NCI-H1417 treated with DMSO at 0.1 percent for 48 hours (cell line): Measurements from ENCODE around the gene MRPL38.
"Not testable (repeated sequence)": the region's sequence is repeated elsewhere in the genome, so short reads cannot be mapped to it uniquely, and the experiment has no call there.

Experiments used
- DNase-seq: peaks from one replicate; lab custom pipeline; 2025; lab: John Stamatoyannopoulos, UW

MRPL38 gene

DNA sequence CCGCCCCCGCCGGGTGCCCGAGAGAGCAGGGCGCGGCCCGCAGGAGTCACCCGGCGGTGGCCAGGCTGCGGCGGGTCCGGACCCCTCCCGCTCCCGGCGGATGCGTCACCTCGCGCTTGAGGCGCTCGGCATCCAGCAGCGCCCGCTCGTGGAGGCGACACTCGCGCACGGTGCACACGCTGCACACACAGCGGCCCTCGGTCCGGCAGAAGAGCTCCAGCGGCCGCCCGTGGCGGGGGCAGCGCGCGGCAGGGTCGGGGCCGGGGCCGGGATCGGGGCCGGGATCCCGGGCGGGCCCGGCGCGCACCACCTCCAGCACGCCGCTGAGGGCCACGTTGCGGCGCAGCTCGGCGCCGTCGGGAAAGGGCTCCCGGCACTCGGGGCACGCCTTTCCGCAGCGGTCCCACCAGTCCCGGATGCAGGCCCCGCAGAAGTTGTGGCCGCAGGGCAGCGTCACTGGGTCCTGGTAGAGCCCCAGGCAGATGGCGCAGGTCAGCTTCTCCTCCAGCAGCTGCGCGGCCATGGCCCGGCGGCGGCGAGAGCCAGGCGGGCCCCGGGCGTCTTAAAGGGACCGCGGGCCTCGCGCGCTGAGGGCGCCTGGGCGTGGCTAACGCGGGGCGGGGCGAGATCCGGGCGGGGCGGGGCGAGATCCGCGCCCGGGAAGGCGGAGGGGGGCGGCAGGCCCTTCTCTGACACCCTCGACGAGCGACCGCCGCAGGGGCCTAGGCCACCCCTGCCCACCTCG lies 8.1 kb downstream of the MRPL38 start, which contains the start of gene TRIM65:
TSS of gene TRIM65 (minus strand) at position 537 of the 745 bp plus-strand sequence. CDS start at position 523, 14 bp downstream.
- DNase-seq: peak; percentile 41

DNA sequence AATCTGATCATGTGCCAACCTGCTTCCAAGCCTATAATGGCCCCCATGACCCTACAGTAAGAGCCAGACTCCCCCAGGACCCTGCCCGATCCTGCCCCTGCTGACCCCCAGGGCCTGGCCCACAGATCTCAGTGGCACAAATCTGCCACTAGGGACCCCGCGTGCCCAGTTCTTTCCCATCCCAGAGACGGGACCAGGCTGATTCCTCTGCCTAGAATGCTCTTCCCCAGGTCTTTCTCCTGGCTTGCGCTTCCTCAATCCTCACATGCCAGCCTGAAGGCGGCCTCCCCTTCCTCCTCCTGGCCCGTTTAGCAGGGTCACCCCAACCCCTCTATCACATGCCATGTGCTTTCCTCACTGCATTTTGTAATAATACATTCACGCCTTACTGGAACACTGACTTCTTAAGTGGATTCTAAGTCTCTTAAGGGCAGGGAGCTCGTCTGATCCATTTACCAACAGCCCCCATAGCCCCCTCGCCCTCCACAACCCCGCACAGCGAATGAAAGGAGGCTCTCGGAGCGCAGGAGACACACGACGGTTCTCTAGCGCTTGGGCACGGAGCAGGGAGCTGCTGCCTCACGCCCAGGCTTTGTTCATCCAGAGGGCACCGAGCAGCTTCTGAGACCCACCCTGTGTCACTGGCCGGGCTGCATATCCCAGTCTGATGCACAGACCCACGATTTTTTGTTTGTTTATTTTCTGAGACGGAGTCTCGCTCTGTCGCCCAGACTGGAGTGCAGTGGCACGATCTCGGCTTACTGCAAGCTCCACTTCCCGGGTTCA lies 9.1 kb downstream of the MRPL38 start:
- DNase-seq: no peak

DNA sequence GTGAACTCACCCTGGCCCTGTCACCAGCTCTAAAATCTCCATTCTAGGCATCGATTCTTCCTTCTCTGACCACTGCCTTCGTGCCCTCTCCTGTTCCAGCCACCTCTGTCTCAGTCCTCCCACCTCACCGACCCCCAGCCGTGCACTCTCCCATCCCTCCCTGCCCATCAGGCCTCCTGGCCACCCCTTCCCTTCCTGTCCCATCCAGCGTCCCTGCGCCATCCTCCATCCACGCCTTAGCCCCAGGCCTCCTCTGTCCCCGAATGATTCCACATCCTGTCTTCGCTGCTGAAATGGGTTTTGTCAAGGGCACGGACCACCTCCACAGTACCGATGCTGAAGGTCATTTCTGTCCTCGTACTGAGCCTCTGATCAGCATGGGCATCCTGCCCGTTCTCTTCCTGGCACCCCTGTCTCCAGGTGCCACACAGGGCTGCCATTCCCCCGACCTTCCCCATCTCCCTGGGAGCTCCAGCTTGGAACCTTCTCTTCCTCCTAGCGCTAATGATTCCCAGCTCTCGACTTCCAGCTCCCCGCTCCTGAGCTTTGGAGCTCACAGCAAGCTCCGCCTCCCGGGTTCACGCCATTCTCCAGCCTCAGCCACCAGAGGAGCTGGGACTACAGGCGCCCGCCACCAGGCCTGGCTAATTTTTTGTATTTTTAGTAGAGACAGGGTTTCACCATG lies 10.5 kb downstream of the MRPL38 start:
- no peak for DNase-seq

DNA sequence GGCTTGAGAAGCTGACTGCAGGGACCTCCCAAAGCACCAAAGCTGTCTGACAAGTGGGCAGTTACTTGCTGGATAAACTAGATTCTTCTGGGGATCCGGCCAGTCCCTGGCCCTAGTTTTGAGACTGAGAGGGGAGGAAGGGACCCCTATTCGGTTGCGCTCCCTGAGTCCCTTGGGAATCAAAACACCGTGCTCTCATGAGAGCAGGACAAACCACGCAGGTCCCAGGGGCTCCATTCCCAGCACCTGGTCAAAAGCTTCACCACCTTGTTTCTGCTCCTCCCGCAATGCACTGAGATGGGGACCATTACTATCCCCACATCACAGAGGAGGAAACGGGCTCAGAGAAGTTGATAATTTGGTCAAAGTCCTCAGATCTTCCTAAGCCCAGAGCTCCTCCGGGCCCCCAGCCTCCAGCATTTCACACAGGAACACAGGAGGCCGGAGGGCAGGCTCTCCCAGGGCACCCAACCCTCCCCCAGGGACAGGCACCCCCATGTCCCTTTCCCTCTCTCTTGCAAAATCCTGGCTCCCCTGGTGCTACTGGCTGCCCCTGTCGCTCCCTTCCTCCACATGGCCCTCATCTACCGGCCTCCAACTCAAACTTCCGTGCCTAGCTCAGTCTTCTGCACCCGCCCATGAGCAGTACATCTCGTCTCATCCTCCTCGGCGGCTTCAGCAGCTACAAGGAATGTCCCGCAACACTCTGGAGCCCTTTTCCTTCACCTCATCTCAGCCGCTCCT lies 11.2 kb downstream of the MRPL38 start:
- no peak for DNase-seq

DNA sequence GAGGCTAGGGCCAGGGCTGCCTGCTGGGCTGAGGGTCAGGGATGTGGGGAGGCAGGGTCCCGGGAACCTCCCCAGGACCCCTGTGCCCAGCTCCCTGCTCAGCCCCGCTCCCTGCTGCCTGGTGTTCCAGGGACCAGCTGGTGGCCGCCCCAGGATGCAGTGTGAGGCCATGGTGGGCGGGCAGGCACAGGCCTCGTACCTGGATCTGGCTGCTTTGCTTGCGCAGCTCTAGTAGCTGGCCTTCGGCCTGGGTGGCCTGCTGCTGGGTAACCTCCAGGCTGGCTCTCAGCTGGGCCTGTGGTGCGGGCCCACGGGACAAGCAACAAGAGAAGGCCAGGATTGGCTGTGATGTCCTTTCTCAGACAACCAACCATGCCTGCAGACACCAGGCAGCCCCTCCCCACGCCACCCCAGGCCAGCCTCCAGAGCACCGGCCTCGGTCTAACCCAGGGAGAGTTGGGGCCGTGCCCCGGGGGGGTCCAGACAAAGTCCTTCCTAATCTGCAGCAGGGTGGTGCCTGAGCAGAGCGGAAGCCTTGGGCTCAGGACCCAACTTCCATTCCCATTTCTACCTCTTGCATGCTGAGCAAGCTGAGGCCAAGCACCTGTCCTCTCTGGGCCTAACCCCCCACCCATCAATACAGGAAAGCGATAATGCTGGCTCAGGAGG lies 12.0 kb downstream of the MRPL38 start:
- DNase-seq: no peak

DNA sequence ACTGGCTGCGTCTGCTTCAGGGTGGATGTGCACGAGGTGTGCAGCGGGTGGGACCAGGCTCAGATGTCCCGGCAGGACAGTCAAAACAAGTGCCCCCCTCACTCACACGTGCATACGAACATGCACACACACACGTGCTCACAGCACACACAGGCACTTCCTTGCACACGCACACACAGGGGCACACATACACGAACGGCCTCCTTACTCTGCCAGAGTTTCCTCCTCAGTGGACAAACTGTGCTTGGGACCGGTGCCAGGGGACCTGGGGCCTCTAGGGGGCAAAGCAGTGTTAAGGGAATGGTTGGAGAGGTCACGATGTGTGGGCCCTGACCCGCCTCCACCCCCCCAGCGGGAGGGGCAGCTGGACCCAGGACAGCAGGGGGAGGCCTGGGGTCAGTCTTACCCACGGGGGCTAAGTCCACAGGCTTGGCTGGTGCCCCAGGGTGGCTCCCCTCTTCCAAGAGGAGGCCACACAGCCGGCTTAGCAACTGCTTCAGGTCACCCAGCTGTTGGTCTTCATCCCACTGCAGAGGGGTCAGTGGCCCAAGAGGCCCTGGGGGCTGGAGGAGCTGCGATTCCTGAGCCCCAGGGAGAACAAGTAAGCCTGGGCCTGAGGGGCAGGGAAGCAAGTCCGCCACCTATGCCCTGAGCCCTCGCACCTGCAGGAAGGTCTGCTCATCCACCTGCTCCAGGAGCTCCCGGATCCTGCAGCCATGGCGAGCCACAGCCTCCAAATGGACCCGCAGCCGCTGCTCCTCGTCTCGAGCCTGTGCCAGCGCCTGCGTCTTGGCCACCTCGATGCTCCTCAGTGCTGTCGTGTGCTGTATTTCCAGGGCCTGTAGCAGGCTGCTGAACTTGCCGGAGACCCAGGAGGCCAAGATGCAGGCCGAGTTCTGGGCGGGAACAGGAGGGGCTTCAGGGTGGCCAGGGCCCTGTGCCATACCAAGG lies 12.8 kb downstream of the MRPL38 start:
- DNase-seq: no peak

DNA sequence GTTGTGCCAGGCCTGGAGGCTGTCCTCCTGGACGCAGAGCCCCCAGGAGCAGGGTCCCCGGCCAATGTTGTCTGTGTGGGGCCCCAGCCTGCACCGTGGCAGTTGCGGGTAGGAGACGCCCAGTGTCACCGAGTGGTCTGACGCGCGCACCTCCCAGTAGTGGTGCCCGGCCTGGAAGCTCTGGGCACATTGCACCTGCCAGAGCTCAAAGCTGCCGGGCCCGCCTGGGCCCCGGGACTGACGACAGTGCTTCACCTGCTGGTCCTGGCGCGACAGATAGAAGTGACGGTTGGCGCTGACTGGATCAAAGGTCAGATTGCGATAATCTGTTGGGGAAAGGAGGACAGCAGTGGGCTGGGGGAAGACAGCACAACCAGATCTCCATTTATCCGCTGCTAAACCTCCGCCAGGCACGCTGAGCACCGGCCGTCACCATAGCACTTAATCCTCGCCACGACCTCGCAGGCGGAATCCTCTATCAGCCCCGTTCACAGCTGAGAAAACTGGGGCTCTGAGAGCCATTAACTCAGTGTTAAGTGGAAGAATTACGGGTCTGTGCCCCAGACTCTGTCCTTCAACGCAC lies 13.6 kb downstream of the MRPL38 start:
- no peak for DNase-seq

DNA sequence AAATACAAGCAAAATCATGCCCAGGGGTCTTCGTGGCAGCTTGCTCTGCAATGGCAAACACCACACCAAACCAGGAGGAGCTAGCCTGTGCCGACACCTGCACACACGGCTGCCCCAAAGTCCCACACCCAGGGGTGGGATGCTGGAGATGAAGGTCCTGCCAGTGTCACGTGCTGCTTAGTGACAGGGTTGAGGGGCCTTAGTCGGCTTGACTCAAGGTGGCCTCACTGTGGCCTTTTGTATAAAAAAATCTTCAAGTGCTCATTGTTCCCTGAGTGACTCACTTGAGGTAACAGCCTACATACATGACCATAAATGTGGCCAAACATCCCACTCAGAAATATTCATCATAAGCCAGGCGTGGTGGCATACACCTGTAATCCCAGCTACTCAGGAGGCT lies 15.2 kb downstream of the MRPL38 start:
- no peak for DNase-seq

DNA sequence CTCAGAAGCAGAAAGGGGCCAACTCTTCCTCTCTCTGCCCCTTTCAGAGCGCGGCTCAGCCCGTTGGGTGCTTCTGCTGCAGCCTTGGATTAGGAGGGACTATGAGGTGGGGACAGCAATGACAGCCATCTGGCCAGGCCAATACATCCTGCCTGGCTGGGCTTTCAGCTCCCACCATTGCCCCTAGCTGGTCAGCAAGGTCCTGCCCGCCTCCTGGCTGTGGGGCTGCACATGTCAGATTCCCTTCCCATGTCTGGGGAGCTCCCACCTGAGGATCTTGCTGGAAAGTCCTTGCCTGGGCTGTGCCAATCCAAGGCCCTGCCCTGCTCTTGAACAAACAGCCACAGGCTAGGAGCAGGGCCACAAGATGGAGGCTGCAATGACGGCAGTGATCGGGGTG lies 16.2 kb downstream of the MRPL38 start:
- no peak for DNase-seq

DNA sequence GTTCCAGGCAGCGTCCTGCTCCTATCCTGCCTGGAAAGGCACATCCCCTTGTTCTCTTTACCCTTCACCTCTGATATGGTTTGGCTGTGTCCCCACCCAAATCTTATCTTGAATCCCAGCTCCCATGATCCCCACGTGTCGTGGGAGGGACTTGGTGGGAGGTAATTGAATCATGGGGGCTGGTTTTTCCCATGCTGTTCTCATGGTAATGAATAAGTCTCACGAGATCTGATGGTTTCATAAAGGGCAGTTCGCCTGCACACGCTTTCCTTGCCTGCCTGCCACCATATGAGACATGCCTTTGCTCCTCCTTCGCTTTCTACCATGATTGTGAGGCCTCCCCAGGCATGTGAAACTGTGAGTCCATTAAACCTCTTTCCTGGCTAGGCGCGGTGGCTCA lies 18.8 kb downstream of the MRPL38 start:
- not testable (repeated sequence) for DNase-seq

DNA sequence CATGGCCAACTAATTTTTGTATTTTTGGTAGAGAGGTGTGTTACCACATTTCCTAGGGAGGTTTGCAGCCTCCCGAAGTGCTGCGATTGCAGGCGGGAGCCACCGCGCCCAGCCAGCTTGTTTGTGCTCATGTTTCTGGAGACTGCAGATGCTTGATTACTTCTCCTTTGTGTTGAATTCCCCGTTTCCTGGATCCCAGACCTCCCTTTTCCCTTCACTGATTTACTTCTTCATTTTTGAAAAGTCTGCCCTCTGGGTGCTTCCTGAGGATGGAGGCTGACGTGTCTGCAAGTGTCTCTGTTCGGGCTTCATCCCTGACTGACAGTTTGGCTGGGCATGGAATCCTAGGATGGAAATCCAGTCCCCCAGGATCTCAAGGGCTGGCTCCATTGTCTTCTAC lies 19.3 kb downstream of the MRPL38 start:
- DNase-seq: no peak

DNA sequence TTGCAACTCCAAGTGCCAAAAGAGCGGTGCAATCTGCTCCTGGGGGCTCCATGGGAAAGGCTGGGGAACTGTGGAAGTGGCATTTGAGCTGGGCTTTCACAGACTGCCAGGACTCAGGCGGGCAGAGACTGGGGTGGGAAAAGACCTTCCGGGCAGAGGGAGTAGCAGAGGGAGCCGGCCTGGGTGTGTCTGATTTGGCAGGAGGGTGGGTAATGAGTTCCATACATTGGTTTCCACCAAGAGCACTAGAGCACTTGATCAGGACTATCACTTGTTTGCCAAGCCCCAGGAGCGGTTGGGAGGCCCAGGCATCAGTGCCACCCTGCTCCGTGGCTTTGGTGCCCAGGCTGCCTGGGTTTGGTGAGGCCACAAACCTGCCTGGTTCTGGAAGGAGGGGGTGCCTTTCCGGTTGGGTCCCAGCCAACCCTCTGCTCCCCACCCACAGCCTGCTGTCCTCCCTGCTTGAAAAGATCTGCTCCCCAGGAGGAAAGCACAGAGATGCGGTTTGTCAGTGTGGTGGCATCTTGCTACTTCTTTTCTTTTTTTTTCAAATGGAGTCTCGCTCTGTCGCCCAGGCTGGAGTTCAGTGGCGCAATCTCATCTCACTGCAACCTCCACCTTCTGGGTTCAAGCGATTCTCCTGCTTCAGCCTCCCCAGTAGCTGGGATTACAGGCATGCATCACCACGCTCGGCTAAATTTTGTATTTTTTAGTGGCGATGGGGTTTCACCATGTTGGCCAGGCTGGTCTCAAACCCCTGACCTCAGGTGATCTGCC lies 22.8 kb downstream of the MRPL38 start:
- DNase-seq: no peak

DNA sequence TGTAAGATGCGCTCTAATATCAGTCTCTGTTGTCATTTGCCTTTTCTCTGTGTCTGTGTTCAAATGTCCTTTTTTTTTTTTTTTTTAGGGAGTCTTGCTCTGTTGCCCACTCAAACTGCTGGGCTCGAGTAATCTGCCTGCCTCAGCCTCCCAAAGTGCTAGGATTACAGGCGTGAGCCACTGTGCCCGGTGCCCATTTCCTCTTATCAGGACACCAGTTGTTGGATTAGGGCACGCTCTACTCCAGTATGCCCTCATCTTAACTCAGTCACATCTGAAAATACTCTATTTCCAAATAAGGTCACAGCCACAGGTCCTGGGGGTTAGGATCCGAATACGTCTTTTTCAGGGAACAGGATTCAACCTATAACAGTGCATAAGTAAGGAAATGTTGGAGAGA lies 24.4 kb downstream of the MRPL38 start:
- DNase-seq: no peak

DNA sequence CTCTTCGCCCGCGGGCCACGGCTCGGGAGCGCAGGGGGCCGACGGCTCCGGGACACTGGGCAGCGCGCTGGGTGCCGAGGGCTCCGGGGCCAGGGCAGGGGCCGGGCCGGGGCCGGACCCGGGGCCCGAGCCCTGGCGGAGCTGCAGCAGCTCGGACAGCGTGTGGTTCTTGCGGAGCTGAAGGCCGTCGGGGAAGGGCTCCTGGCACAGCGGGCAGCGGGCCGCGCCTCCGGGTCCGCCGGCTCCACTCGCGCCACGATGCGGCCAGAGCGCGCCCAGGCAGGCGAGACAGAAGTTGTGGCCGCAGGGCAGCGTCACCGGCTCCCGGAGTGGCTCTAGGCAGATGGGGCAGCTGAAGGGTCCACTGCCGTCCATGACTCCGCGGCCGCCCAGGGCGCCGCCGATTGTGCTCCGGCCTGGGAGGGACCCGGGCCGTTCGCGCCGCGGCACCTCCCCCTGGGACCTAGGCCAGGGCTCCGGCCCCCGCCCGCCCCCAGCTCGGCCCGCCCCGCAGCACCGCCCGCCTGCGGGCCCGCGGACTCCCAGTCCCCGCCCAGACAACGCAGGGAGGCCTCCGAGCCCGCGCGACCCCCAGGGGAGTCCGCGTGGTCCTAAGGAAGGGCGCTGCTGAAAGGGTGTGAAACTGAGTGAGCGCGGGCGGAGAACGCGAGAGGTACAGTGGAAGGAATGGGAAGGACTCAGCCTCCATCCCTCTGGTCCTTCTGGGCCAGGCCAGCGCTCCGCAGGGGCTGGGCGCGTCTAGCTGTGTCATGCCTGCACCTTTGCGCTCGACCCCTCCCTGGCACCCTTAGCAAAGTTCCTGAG lies 26.3 kb downstream of the MRPL38 start, which contains the start of gene TRIM47:
TSS of gene TRIM47 (minus strand) at position 408 of the 825 bp plus-strand sequence. CDS start at position 375, 33 bp downstream.
- DNase-seq: no peak

DNA sequence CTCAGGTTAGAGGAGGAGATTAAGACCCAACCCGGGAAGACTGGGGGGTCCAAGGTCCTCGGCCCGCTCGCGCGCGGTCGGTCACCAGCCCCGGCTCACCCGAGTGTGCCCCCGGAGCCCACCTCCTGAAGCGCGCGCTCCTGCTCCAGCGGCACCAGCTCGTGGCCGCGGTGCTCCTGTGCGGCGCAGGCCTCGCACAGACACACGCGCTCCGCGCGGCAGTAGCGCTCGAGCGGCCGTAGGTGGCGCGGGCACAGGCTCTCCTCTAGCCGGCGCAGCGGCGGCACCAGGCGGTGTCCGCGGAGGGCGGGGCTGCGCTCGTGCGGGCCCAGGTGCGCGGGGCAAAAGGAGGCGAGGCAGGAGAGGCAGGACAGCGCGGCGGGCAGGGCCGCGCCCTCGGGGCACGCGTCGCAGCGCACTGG lies 26.9 kb downstream of the MRPL38 start:
- DNase-seq: no peak

DNA sequence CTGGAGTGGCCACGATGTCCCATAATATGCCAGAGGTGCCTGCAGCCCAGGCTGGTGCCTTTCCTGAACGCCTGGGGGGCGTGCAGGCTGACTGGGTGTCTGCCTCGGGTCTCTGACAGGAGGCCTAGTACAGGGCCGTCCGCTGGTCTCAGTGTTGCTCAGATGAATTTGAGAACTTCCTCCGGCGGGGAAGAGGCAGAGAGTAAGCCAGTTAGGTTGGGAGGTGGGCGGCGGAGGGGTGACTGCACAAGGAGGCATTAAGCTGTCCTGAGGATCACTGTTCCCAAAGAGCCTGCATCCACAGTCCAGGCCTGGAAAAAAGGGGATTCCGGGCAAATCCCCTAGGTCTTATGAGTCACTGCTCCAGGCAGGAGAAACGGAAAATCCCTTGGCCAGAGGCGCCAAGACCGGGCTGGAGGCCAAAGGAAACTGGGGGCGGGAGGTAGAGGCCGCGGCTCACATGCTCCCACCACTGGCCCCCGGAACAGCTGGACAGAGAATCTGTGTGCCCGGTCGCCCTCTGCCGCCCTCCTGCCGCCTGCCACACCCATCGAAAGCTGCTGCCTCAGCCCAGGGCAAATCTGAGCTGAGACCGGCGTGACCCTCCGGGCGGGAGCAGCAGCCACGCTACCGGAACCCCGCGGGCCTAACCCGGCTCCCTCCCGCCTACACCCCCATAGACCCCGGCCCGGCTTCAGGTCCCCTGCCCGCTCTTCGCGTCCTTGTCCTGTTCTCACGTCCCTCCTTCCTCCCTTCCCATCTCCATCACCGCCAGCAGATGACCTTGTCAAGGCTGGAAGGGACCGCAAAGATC lies 27.5 kb downstream of the MRPL38 start:
- no peak for DNase-seq
